GM19395 (cell line): ENCODE results near the gene LDB2.

Experiments
- ATAC-seq: cut with Tn5 transposase; IDR thresholded peaks from one replicate; pipeline ENCODE4 v1.9.1; 2021; ENCODE audit warnings: mild to moderate bottlenecking, moderate library complexity; ENCODE audit not compliant: unreplicated experiment

LDB2 gene

GRCh38 chr4:16809064-16809463 is 89.4 kb downstream of the LDB2 start:
- no peak for ATAC-seq

GRCh38 chr4:16807355-16807754 is 91.1 kb downstream of the LDB2 start:
- ATAC-seq: no peak

GRCh38 chr4:16804581-16804980 is 93.9 kb downstream of the LDB2 start:
- ATAC-seq: no peak

- no peak for ATAC-seq
Measured at GRCh38 chr4:16802044-16802443, 96.4 kb downstream of the LDB2 start.

- ATAC-seq: no peak
Measured at GRCh38 chr4:16801356-16801755, 97.1 kb downstream of the LDB2 start.

GRCh38 chr4:16794816-16795445 is 103.5 kb downstream of the LDB2 start:
- ATAC-seq: peak; percentile 74

GRCh38 chr4:16791460-16791859 is 107.0 kb downstream of the LDB2 start:
- no peak for ATAC-seq

- ATAC-seq: no peak
Measured at GRCh38 chr4:16790508-16790907, 107.9 kb downstream of the LDB2 start.

GRCh38 chr4:16788868-16789267 is 109.6 kb downstream of the LDB2 start:
- ATAC-seq: no peak

GRCh38 chr4:16785793-16786527 is 112.5 kb downstream of the LDB2 start:
- no peak for ATAC-seq

GRCh38 chr4:16783119-16783518 is 115.3 kb downstream of the LDB2 start:
- ATAC-seq: no peak

- ATAC-seq: no peak
Measured at GRCh38 chr4:16779028-16779675, 119.3 kb downstream of the LDB2 start.

GRCh38 chr4:16777726-16778125 is 120.7 kb downstream of the LDB2 start:
- no peak for ATAC-seq

- no peak for ATAC-seq
Measured at GRCh38 chr4:16775411-16776154, 122.9 kb downstream of the LDB2 start.

- ATAC-seq: no peak
Measured at GRCh38 chr4:16772366-16772850, 126.0 kb downstream of the LDB2 start.

- ATAC-seq: no peak
Measured at GRCh38 chr4:16770710-16771285, 127.6 kb downstream of the LDB2 start.

- ATAC-seq: no peak
Measured at GRCh38 chr4:16767861-16768260, 130.6 kb downstream of the LDB2 start.

- no peak for ATAC-seq
Measured at GRCh38 chr4:16767251-16767650, 131.2 kb downstream of the LDB2 start.

GRCh38 chr4:16765546-16765945 is 132.9 kb downstream of the LDB2 start:
- no peak for ATAC-seq

- no peak for ATAC-seq
Measured at GRCh38 chr4:16764622-16765021, 133.8 kb downstream of the LDB2 start.
